HEK293 (cell line): Measurements from ENCODE around the gene B4GALT2.

ENCODE experiments used
- CTCF ChIA-PET: fragments of 350-600 bp; formaldehyde crosslinking; extraction: SDS; loops from one replicate; lab custom pipeline; 2021; ENCODE audit warnings: antibody characterized with exemption; lab: Yijun Ruan, JAX
- POLR2A ChIA-PET: fragments of 300-600 bp; formaldehyde crosslinking; extraction: SDS; loops from one replicate; lab custom pipeline; 2020; ENCODE audit warnings: antibody characterized with exemption, inconsistent platforms; lab: Yijun Ruan, JAX
- H3K27ac ChIP-seq: fragments of 200-500 bp; sonication (Bioruptor generic); 2 replicates; pipeline ENCODE4 v1.5.1; 2014; ENCODE audit warnings: low read depth, low read length, control low read depth, inconsistent platforms; ENCODE audit errors: extremely low read depth
- H3K36me3 ChIP-seq, 2 experiments: fragments of 200-500 bp in 1 of 2; sonication (Bioruptor generic) in 1 of 2; 1 replicate in 1 of 2; 2 replicates in 1 of 2; pipeline ENCODE4 v1.5.1; 2014 to 2017; ENCODE audit warnings: inconsistent platforms in 2 of 2, low read length in 2 of 2; ENCODE audit not compliant: control insufficient read depth in 2 of 2, insufficient read depth in 1 of 2
- H3K4me1 ChIP-seq: fragments of 200-500 bp; sonication (Bioruptor generic); 2 replicates; pipeline ENCODE4 v1.5.1; 2014; ENCODE audit warnings: mild to moderate bottlenecking, low read length, inconsistent platforms; ENCODE audit not compliant: control insufficient read depth, insufficient read depth
- H3K4me3 ChIP-seq: 2 replicates; pipeline ENCODE4 v1.5.1; 2011; ENCODE audit warnings: low read depth, mild to moderate bottlenecking, control low read depth, low read length, moderate library complexity
- H3K9me3 ChIP-seq: fragments of 200-500 bp; sonication (Bioruptor generic); 2 replicates; pipeline ENCODE4 v1.5.1; 2014; ENCODE audit warnings: low read depth, low read length, inconsistent platforms; ENCODE audit not compliant: control insufficient read depth, insufficient read depth
- GLI2 ChIP-seq: fragments of 450-650 bp; formaldehyde crosslinking; IDR thresholded peaks from 2 replicates; pipeline ENCODE4; 2017; ENCODE audit warnings: missing biosample characterization, missing genetic modification characterization, low read depth, borderline replicate concordance
- GLIS1 ChIP-seq: fragments of 450-650 bp; formaldehyde crosslinking; IDR thresholded peaks from 2 replicates; pipeline ENCODE4 v1.5.1; 2016; ENCODE audit warnings: missing biosample characterization, missing genetic modification characterization
- GLIS2 ChIP-seq: fragments of 450-650 bp; formaldehyde crosslinking; IDR thresholded peaks from 2 replicates; pipeline ENCODE4 v1.5.1; 2016; ENCODE audit warnings: missing biosample characterization, missing genetic modification characterization
- HOXA7 ChIP-seq: sonication (generic); formaldehyde crosslinking; IDR thresholded peaks from 2 replicates; pipeline ENCODE4 v1.8.1; 2022; ENCODE audit warnings: missing genetic modification reagents, borderline replicate concordance
- HOXD13 ChIP-seq: sonication (generic); formaldehyde crosslinking; IDR thresholded peaks from 2 replicates; pipeline ENCODE4 v1.8.0; 2022; ENCODE audit warnings: missing genetic modification reagents, borderline replicate concordance
- KLF10 ChIP-seq: fragments of 450-650 bp; IDR thresholded peaks from 2 replicates; pipeline ENCODE4 v1.5.1; 2018; ENCODE audit warnings: missing biosample characterization, mild to moderate bottlenecking, missing genetic modification characterization
- KLF7 ChIP-seq: fragments of 450-650 bp; formaldehyde crosslinking; IDR thresholded peaks from 2 replicates; pipeline ENCODE4 v1.5.1; 2016; ENCODE audit warnings: missing biosample characterization, missing genetic modification characterization, borderline replicate concordance
- PRDM1 ChIP-seq: fragments of 450-650 bp; formaldehyde crosslinking; IDR thresholded peaks from 2 replicates; pipeline ENCODE4; 2016; ENCODE audit warnings: missing biosample characterization, missing genetic modification characterization
- TRIM28 ChIP-seq: IDR thresholded peaks from 2 replicates; pipeline ENCODE4 v1.6.1; 2011; ENCODE audit warnings: low read length, control low read depth, borderline replicate concordance
- ZBTB17 ChIP-seq: fragments of 450-650 bp; formaldehyde crosslinking; IDR thresholded peaks from 2 replicates; pipeline ENCODE4 v1.5.1; 2016; ENCODE audit warnings: missing biosample characterization, missing genetic modification characterization
- ZBTB26 ChIP-seq: fragments of 450-650 bp; formaldehyde crosslinking; optimal IDR thresholded peaks from 2 replicates; pipeline ENCODE3; 2016; ENCODE audit warnings: missing biosample characterization, mild to moderate bottlenecking, missing genetic modification characterization
- ZBTB48 ChIP-seq: fragments of 450-650 bp; formaldehyde crosslinking; IDR thresholded peaks from 2 replicates; pipeline ENCODE4 v1.5.1; 2016; ENCODE audit warnings: missing biosample characterization, missing genetic modification characterization
- ZBTB6 ChIP-seq: fragments of 450-650 bp; formaldehyde crosslinking; IDR thresholded peaks from 2 replicates; pipeline ENCODE4 v1.5.1; 2017; ENCODE audit warnings: missing biosample characterization, missing genetic modification characterization
- ZIC2 ChIP-seq: fragments of 450-650 bp; formaldehyde crosslinking; IDR thresholded peaks from 2 replicates; pipeline ENCODE4 v1.5.1; 2016; ENCODE audit warnings: missing biosample characterization, missing genetic modification characterization
- ZNF174 ChIP-seq: fragments of 450-650 bp; formaldehyde crosslinking; IDR thresholded peaks from 2 replicates; pipeline ENCODE4 v1.5.0; 2017; ENCODE audit warnings: missing biosample characterization, mild to moderate bottlenecking, missing genetic modification characterization
- ZNF211 ChIP-seq: fragments of 450-650 bp; formaldehyde crosslinking; IDR thresholded peaks from 2 replicates; pipeline ENCODE4 v1.5.1; 2016; ENCODE audit warnings: low read depth, missing biosample characterization, missing genetic modification characterization
- ZNF214 ChIP-seq: fragments of 450-650 bp; formaldehyde crosslinking; IDR thresholded peaks from 2 replicates; pipeline ENCODE4 v1.5.1; 2017; ENCODE audit warnings: missing biosample characterization, mild to moderate bottlenecking, missing genetic modification characterization, borderline replicate concordance
- ZNF335 ChIP-seq: fragments of 450-650 bp; formaldehyde crosslinking; conservative IDR thresholded peaks from 2 replicates; pipeline ENCODE4 v1.5.1; 2016; ENCODE audit warnings: missing biosample characterization, missing genetic modification characterization
- ZNF398 ChIP-seq: fragments of 450-650 bp; formaldehyde crosslinking; IDR thresholded peaks from 2 replicates; pipeline ENCODE4 v1.5.1; 2017; ENCODE audit warnings: missing biosample characterization, missing genetic modification characterization
- ZNF404 ChIP-seq: fragments of 450-650 bp; formaldehyde crosslinking; IDR thresholded peaks from 2 replicates; pipeline ENCODE4 v1.5.1; 2017; ENCODE audit warnings: missing biosample characterization, missing genetic modification characterization
- ZNF660 ChIP-seq: fragments of 450-650 bp; IDR thresholded peaks from 2 replicates; pipeline ENCODE4 v1.5.1; 2018; ENCODE audit warnings: missing biosample characterization, mild to moderate bottlenecking, missing genetic modification characterization
- ZNF747 ChIP-seq: fragments of 450-650 bp; formaldehyde crosslinking; IDR thresholded peaks from 2 replicates; pipeline ENCODE4 v1.5.1; 2016; ENCODE audit warnings: missing biosample characterization, missing genetic modification characterization
- ZNF791 ChIP-seq: fragments of 450-650 bp; formaldehyde crosslinking; IDR thresholded peaks from 2 replicates; pipeline ENCODE4 v1.5.1; 2016; ENCODE audit warnings: missing biosample characterization, missing genetic modification characterization
- ZSCAN30 ChIP-seq: fragments of 450-650 bp; IDR thresholded peaks from 2 replicates; pipeline ENCODE4 v1.5.1; 2018; ENCODE audit warnings: missing biosample characterization, mild to moderate bottlenecking, missing genetic modification characterization, moderate library complexity

The B4GALT2 gene

GRCh38 chr1:43990271-43991199, 11.5 kb downstream of the B4GALT2 start:
- H3K4me1 ChIP-seq, result no peaks in the 10 kb centered on the region
- POLR2A ChIA-PET, result interaction anchor here (1.4 kb wide), 1 partner anchor 15 kb away, joined by 8 read pairs; the partner anchor contains the start of gene ATP6V0B
- no peak overlapping the region for H3K27ac ChIP-seq
- TF ChIP-seq ZIC2 (tag by site-specific recombination) (peak; percentile 44; the same call in 1 of the 2 replicates), GLIS1 (peak; percentile 99), ZBTB26 (tag by site-specific recombination) (no peak), GLIS2 (tag by site-specific recombination) (peak; percentile 58; the same call in 1 of the 2 replicates)
- H3K9me3 ChIP-seq, result no peaks in the 10 kb centered on the region
- CTCF ChIA-PET, result interaction anchor here (0.6 to 5.1 kb wide), 4 partner anchors 13 to 241 kb away, joined by 3 to 36 read pairs (median 6); no protein-coding TSS in a partner anchor
- H3K4me3 ChIP-seq, result no peak overlapping the region
- peaks cover 0 to 26% of the 10 kb centered on the region in 2 experiments; a peak in 2 of 3 replicates for H3K36me3 ChIP-seq

- peaks cover 0 to 19% of the 10 kb centered on the region in 2 experiments; a peak in 2 of 3 replicates for H3K36me3 ChIP-seq
- no peaks in the 10 kb centered on the region for H3K4me1 ChIP-seq
- 0 out of 2 replicates have a peak, but pooled peaks have one; percentile 10 for TF ChIP-seq ZSCAN30
- 0 out of 2 replicates have a peak, but pooled peaks have one; percentile 58 for TF ChIP-seq ZBTB48 (tag by site-specific recombination)
- TF ChIP-seq GLI2 (tag by site-specific recombination), result no peak
- TF ChIP-seq PRDM1 (tag by site-specific recombination), result peak; percentile 68
- ChIA-PET CTCF (interaction anchor here (0.6 to 5.1 kb wide), 2 partner anchors 15 to 241 kb away, joined by 4 to 36 read pairs; no protein-coding TSS in a partner anchor), POLR2A (interaction anchor here (1.4 kb wide), 1 partner anchor 16 kb away, joined by 8 read pairs; the partner anchor contains the start of gene ATP6V0B)
- no peak overlapping the region; the same call in 1 of the 2 replicates for H3K27ac ChIP-seq
- H3K9me3 ChIP-seq, result no peaks in the 10 kb centered on the region
- H3K4me3 ChIP-seq, result peak overlapping the region; percentile 72
These were observed 12.1 kb downstream of the B4GALT2 start for GRCh38 chr1:43991200-43991475.

- CTCF ChIA-PET, result interaction anchor here (0.7 to 6.5 kb wide), 7 partner anchors 14 to 295 kb away, joined by 3 to 53 read pairs (median 7); no protein-coding TSS in a partner anchor
- POLR2A ChIA-PET, result interaction anchor here (0.5 to 1.8 kb wide), 5 partner anchors 16 to 507 kb away, joined by 3 to 15 read pairs (median 4); partner anchors contain the start of gene ATP6V0B
- H3K9me3 ChIP-seq, result no peaks in the 10 kb centered on the region
- H3K36me3 ChIP-seq, result peaks cover 0 to 14% of the 10 kb centered on the region in 2 experiments; a peak in 2 of 3 replicates
- H3K4me1 ChIP-seq, result no peaks in the 10 kb centered on the region
- peak within 1 kb of the TSS; percentile 39; the same call in 1 of the 2 replicates for H3K27ac ChIP-seq
- H3K4me3 ChIP-seq, result peak within 1 kb of the TSS; percentile 72
- TF ChIP-seq ZNF174 (no peak), ZNF747 (tag by site-specific recombination) (no peak), ZNF211 (tag by site-specific recombination) (no peak), ZBTB6 (tag by site-specific recombination) (no peak), ZNF214 (no peak), ZNF404 (no peak), ZNF660 (tag by site-specific recombination) (no peak), ZIC2 (tag by site-specific recombination) (0 out of 2 replicates have a peak, but pooled peaks have one; percentile 12), ZBTB17 (peak; percentile 95), ZNF335 (tag by site-specific recombination) (peak; percentile 85), HOXA7 (CRISPR knock-in tag) (no peak), ZNF791 (tag by site-specific recombination) (no peak), KLF7 (0 out of 2 replicates have a peak, but pooled peaks have one; percentile 27), TRIM28 (no peak), ZSCAN30 (0 out of 2 replicates have a peak, but pooled peaks have one; percentile 4), HOXD13 (CRISPR knock-in tag) (no peak), ZNF398 (peak; percentile 65), KLF10 (tag by site-specific recombination) (no peak; the same call in 1 of the 2 replicates)
These were observed 12.6 kb downstream of the B4GALT2 start, which contains the start of gene CCDC24 for GRCh38 chr1:43991476-43992231. Gene CCDC24 (plus strand): TSS chr1:43991599. CDS start chr1:43991879, 280 bp downstream.
